Thyroid gland (tissue), 4 donors: ENCODE results near the gene COMMD10. TPM values are rescaled to one million over a fixed set of nuclear protein-coding genes. Genes with fewer than 3 reads are reported as not detected.

Source experiments
- DNase-seq, 2 donors: peaks; one replicate each; pipeline ENCODE4 v3.0.0-alpha.2; 2019
- H3K27ac ChIP-seq, 3 donors: fragments of 200-600 bp; sonication (generic); 1 replicate in 2 of 3; 2 replicates in 1 of 3; pipeline ENCODE4 v1.5.1; 2016 to 2019; ENCODE audit warnings: mild to moderate bottlenecking in 1 of 3, moderate library complexity in 1 of 3
- H3K27me3 ChIP-seq: fragments of 200-600 bp; sonication (generic); one replicate; pipeline ENCODE4 v1.5.1; 2019
- H3K36me3 ChIP-seq, 2 donors: fragments of 200-600 bp; sonication (generic); one replicate each; pipeline ENCODE4 v1.5.1; 2016 to 2019
- H3K4me1 ChIP-seq, 2 donors: fragments of 200-600 bp; sonication (generic); one replicate each; pipeline ENCODE4 v1.5.1; 2017 to 2019
- H3K4me3 ChIP-seq, 3 donors: fragments of 200-600 bp; sonication (generic); replicated peaks in 1 of 3; 1 replicate in 2 of 3; 2 replicates in 1 of 3; pipeline ENCODE4 v1.5.1; 2016; ENCODE audit warnings: mild to moderate bottlenecking in 1 of 3
- H3K9me3 ChIP-seq: fragments of 200-600 bp; sonication (generic); one replicate; pipeline ENCODE4 v1.5.1; 2017
- CTCF ChIP-seq, 6 experiments: fragments of 200-600 bp in 3 of 6; fragments of 450-650 bp in 3 of 6; sonication (generic) in 3 of 6; IDR thresholded peaks; one replicate each; pipeline ENCODE4 v1.5.1; 2016 to 2019; ENCODE audit warnings: antibody characterized with exemption in 6 of 6, mild to moderate bottlenecking in 2 of 6, inconsistent platforms in 1 of 6, moderate library complexity in 1 of 6
- POLR2A ChIP-seq, 2 donors: fragments of 450-650 bp; IDR thresholded peaks; one replicate each; pipeline ENCODE4 v1.6.1; 2017; ENCODE audit warnings: antibody characterized with exemption in 2 of 2, mild to moderate bottlenecking in 2 of 2, moderate library complexity in 1 of 2
- whole genome bisulfite sequencing, 2 donors: methylation state at CpG; one replicate each; pipeline ENCODE4 v1.1.5; 2017; 5-methylcytosine and 5-hydroxymethylcytosine counted together
- intact Hi-C: fragments of 100-400 bp; cut with DNase I; formaldehyde crosslinking; loops from one replicate; pipeline ENCODE4 v1.15.1; 2023
- total RNA-seq, 4 donors: library from RNA; depleted of rRNA; stranded (reverse); fragments of >200 nt; gene quantifications; one replicate each; pipeline ENCODE4 v1.2.3, GENCODE V29; 2016

Gene COMMD10
- total RNA-seq, 4 donors from 2014 or later: 51.9 to 73.5 (median 60.7) TPM

- no peak for DNase-seq
- no peak overlapping the region for H3K4me3 ChIP-seq
- H3K9me3 ChIP-seq: no peaks in the 10 kb centered on the region
- WGBS, 2 donors: 84 to 98% methylated on average over 2 of the region's 2 CpGs
- no peaks in the 10 kb centered on the region for H3K36me3 ChIP-seq
- H3K4me1 ChIP-seq: no peaks in the 10 kb centered on the region
- H3K27ac ChIP-seq: no peak overlapping the region
- intact Hi-C loops: no loop called here
- H3K27me3 ChIP-seq: no peaks in the 10 kb centered on the region
- TF ChIP-seq POLR2A (IDR thresholded peaks at IDR 0.05) (no peak), CTCF (IDR thresholded peaks at IDR 0.05) (no peak)
Measured at GRCh38 chr5:116062352-116062751, 22.5 kb upstream of the COMMD10 start.

- 93 to 94% methylated on average over 3 of the region's 3 CpGs for WGBS, 2 donors
- Histone ChIP-seq H3K27me3 (no peaks in the 10 kb centered on the region), H3K27ac (no peak overlapping the region), H3K4me3 (no peak overlapping the region), H3K9me3 (no peaks in the 10 kb centered on the region), H3K4me1 (no peaks in the 10 kb centered on the region), H3K36me3 (no peaks in the 10 kb centered on the region)
- intact Hi-C loops: no loop called here
- DNase-seq: no peak
- TF ChIP-seq POLR2A (IDR thresholded peaks at IDR 0.05): no peak
- no peak for TF ChIP-seq CTCF (IDR thresholded peaks at IDR 0.05)
Measured at GRCh38 chr5:116063950-116064349, 20.9 kb upstream of the COMMD10 start.

GRCh38 chr5:116068028-116068632, 16.7 kb upstream of the COMMD10 start:
- Histone ChIP-seq H3K9me3 (no peaks in the 10 kb centered on the region), H3K36me3 (no peaks in the 10 kb centered on the region), H3K27ac (no peak overlapping the region), H3K4me1 (no peaks in the 10 kb centered on the region), H3K27me3 (no peaks in the 10 kb centered on the region), H3K4me3 (no peak overlapping the region)
- intact Hi-C loops: no loop called here
- 22 to 26% methylated on average over 4 of the region's 4 CpGs for WGBS, 2 donors
- no peak for TF ChIP-seq POLR2A (IDR thresholded peaks at IDR 0.05)
- TF ChIP-seq CTCF (IDR thresholded peaks at IDR 0.05): peak; percentile 18 to 80 (median 70)
- peak in 1 of 2 donors; percentile 12 for DNase-seq

GRCh38 chr5:116071211-116071610, 13.6 kb upstream of the COMMD10 start:
- Histone ChIP-seq H3K4me1 (no peaks in the 10 kb centered on the region), H3K9me3 (no peaks in the 10 kb centered on the region), H3K27me3 (no peaks in the 10 kb centered on the region), H3K4me3 (no peak overlapping the region), H3K27ac (no peak overlapping the region), H3K36me3 (no peaks in the 10 kb centered on the region)
- WGBS, 2 donors: 93 to 95% methylated on average over 1 of the region's 1 CpG
- intact Hi-C loops: no loop called here
- no peak for TF ChIP-seq CTCF (IDR thresholded peaks at IDR 0.05)
- no peak for TF ChIP-seq POLR2A (IDR thresholded peaks at IDR 0.05)
- DNase-seq: no peak

GRCh38 chr5:116075191-116075831, 9.5 kb upstream of the COMMD10 start:
- TF ChIP-seq POLR2A (IDR thresholded peaks at IDR 0.05) (no peak), CTCF (IDR thresholded peaks at IDR 0.05) (no peak)

More at GRCh38 chr5:116075191-116075831, 9.5 kb upstream of the COMMD10 start:
- H3K27ac ChIP-seq: no peak overlapping the region
- intact Hi-C loops: no loop called here
- no peaks in the 10 kb centered on the region for H3K9me3 ChIP-seq
- no peaks in the 10 kb centered on the region for H3K36me3 ChIP-seq
- no peaks in the 10 kb centered on the region for H3K4me1 ChIP-seq
- H3K4me3 ChIP-seq: no peak overlapping the region
- WGBS, 2 donors: 76 to 82% methylated on average over 6 of the region's 6 CpGs
- H3K27me3 ChIP-seq: no peaks in the 10 kb centered on the region
- DNase-seq: no peak
